HG03064 (cell line): ENCODE measurements around the gene TGM2.

Source experiments
- ATAC-seq: cut with Tn5 transposase; IDR thresholded peaks from one replicate; pipeline ENCODE4 v1.9.1; 2021; ENCODE audit warnings: low read depth; ENCODE audit not compliant: unreplicated experiment

Gene TGM2

GRCh38 chr20:38165089-38165965 is at the start of gene TGM2:
Gene TGM2 (minus strand): TSS chr20:38165270. CDS start chr20:38165198, 72 bp downstream.
- ATAC-seq, result no peak

DNA sequence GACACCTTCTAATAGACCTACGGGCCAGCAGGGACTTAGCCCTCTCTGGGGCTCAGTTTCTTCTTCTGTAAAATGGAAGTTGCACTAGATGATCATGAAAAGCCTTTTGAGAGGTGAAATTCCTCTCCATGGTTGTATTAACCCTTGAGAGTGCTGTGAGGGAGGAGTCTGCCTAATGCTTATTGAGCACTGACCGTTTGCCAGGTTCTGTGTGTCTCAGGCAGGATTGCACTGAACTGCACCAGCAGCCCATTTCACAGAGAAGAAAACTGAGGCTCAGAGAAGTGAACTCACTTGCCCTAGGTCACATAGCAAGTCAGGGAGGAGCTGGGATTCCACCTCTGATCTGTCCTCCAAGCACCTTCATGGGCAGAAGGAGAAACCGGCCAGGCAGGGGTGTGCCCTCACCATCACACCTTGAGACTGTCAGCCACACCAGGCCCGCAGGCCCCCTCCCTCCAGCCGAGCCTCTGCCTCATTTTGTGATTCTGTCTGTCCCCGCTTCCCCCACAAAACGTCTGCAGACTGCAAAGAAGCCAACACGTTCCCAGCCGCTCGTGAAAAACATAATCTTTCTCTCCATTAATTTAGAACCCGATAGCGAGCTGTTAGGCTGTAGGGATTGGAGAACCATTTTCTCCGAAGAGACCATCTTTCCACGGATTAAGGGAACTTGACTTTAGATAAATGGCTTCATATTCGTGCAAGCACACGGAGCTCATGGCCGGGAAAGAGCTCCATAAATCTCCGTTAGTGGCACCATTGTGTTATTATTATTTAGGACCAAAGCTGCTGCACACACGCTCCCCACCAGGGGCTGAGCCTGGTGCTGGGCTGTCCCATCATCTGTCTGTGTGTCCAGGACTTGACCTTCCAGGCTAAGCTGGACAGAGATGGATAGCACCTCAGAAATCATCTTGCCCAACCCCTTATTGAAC is 49.5 kb upstream of the TGM2 start:
- ATAC-seq, result no peak

GRCh38 chr20:38213607-38213940 is 48.5 kb upstream of the TGM2 start:
- ATAC-seq, result no peak

- ATAC-seq, result no peak
Observed at GRCh38 chr20:38212806-38213606, 47.9 kb upstream of the TGM2 start.

DNA sequence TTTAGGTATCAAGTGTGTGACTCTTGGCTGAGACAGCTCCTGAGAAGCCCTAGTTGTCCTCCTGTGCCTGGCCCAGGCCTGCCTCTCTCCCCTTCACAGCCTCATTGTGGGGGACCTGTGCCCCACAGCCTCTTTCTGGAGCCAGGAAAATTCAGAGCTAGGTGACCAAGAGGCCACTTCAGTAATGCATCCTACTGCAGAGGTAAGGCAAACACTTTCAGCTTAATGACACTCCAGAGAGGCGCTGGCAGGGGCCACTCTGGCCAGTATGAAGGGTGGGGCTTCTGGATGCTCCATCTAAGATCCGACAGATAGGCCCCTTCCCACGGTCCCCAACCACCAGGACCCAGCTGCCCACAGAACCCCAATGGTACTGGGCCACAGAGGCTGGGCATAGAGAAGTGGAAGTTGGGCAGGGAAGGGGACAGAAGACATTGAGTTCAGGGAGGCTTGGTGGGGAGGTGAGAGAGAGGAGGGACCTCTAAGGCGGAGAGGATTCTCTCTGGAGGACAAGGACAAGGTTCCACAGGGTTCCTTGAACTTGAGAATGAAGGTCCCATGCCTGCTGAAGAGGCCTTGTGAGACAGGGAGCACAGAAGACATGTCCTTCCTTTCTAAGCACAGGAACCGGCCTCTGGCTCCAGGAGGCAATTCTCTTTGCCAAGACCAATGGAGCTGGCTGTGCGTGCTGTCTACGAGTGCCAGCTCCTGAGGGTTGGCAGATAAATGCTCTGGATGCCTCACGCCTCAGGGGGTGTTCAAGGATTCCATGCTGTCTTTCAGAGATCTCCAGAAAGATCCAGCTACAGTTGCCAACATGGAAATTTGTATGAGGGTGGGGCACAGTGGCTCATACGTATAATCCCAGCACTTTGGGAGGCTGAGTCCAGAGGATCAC is 46.4 kb upstream of the TGM2 start:
- ATAC-seq, result no peak

DNA sequence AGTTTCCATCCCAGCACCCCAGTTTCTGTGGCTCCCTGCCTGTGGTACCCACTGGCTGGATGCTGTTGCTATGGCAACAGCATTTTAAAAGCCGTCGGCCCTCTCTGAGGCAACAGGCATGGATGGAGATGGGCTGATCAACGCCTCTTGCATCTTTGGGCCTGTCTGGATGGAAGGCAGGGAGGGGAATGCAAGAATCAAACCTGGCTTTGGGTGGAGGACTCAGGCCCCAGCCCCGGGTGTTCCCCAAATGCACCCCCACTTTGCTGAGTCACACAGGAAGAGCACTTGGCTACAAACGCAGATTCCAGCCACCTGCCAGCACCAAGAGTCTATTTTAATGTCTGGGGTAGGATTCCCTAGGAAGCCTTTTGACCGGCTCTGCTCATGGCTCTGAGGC is 45.7 kb upstream of the TGM2 start:
- no peak for ATAC-seq

- no peak for ATAC-seq
Observed at GRCh38 chr20:38209736-38210405, 44.8 kb upstream of the TGM2 start.

- ATAC-seq, result no peak
Observed at GRCh38 chr20:38209054-38209675, 44.1 kb upstream of the TGM2 start.

- no peak for ATAC-seq
Observed at GRCh38 chr20:38208523-38208922, 43.5 kb upstream of the TGM2 start.

- ATAC-seq, result no peak
Observed at GRCh38 chr20:38208088-38208487, 43.0 kb upstream of the TGM2 start.

DNA sequence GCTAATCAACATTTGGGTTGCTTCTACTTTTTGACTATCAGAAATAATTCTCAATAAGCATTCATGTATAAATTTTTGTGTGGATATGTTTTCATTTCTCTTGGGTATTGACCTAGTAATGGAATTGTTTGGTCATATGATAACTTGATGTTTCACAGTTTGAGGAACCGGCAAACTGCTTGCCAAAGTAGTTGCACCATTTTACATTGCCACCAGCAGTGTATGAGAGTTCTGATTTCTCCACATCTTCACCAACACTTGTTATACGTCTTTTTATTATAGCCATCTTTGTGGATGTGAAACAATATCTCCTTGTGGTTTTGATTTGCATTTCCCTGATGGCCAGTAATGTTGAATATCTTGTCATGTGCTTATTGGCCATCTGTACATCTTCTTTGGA is 42.6 kb upstream of the TGM2 start:
- no peak for ATAC-seq

DNA sequence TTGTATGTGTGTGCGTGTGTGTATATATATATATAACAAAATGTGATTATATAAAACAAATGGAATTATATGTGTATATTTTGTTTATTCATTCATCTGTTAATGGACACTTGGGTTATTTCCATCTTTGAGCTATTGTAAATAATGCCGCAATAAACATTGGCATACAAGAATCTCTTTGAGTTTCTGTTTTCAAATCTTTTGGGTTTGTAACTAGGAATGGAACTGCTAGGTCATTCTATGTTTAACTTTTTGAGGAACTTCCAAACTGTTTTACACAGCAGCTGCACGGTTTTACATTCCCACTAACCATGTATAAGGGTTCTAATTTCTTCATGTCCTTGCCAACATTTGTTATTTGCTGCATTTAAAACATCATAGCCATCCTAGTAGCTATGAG is 39.9 kb upstream of the TGM2 start:
- no peak for ATAC-seq

DNA sequence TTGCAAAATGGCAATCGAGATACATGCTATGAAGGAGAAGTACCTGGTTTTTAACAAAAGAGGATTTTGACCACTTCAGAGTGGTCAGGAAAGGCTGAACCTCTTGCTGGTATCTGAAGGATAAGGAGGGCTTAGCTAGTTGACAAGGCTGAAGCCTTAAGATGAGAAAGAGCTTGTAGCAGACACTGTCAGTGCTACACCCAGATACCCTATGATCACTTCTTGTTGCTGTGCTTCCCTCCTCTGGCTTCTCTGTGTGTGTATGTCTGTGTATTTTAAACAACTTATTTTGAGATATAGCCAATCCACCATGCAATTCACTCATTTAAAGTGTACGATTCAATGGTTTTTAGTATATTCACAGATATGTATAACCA is 38.9 kb upstream of the TGM2 start:
- no peak for ATAC-seq

DNA sequence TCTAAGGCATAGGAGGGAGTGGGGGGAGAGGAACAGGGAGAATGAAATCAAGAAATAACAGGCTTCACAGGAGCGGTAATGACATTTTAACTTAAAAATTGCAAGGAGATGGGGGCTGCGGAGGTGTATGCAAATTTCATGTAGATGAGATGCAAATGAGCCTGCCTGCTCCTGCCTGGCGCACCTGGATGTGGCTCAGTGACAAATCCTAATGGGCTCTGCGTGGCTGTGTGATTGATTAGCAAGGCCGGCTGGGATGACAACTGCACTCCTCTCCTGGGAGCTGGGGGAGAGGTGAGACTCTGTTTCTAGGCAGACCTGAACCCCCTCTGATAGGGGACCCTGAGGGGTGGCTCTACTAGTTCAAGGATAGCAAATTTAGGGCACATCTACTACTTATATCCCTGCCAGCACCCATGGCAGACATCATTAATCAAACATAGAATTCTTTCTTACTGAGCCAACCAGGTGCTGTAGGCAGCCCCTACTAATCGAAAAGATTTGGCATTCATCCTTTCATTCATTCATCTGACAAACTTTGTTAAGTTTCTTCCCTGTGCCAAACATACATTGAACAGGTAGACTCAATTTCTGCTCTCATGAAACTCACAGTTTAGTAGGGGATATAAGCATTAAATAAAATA is 38.4 kb upstream of the TGM2 start:
- ATAC-seq, result no peak

DNA sequence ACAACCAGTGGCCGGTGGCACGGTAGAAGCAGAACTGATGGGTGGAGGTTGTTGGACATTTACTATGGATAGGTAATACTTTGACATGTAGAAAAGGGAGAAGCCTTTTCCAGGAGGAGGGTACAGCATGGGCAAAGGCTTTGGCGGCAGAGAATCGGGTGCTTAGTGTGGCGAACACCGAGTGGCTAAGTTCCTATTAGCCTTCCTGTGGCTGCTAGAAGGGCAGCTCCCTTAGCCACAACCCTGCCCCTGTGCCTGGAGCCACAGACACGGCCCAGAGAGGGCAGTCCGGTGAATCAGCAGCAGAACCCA is 37.9 kb upstream of the TGM2 start:
- ATAC-seq, result no peak

DNA sequence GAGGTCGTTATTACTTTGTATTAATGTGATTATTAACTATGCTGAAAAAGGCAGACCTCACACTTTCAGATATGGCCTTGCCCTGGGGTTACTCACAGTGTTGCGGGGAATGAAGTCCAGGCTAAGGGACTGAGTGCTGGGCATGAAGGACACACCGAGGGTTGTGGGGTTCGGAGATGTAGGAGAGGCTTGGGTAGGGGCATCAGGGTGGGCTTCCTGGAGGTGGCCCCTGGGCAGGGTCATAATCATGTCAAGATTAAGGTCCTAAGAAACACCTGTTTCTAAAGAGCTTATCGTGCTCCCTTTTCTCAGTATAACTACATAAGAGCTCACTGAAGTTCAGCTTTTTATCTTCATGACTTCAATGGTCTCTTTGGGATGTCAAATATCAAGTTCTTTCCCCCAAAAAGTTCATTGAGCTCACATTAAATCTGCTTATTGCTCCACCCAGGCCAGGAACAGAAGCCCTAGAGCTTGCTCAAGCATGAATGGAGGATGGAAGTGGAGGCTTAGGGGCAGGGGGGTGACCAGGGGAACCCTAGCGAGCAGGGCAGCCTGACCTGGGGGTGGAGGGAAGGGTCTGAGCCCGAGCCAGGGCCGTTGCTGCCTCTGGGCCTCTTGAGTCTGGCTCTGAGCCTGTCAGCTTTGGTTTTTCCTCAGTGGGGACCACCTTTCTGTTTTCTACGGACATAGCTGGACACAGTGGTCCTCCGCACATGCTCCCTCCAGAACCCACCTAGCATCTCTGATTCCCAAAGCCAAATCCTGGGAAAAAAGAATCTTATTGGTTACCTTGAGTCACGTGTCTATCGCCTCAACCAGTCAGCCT is 37.3 kb upstream of the TGM2 start:
- ATAC-seq, result no peak

- ATAC-seq, result no peak
Observed at GRCh38 chr20:38201356-38201755, 36.3 kb upstream of the TGM2 start.

DNA sequence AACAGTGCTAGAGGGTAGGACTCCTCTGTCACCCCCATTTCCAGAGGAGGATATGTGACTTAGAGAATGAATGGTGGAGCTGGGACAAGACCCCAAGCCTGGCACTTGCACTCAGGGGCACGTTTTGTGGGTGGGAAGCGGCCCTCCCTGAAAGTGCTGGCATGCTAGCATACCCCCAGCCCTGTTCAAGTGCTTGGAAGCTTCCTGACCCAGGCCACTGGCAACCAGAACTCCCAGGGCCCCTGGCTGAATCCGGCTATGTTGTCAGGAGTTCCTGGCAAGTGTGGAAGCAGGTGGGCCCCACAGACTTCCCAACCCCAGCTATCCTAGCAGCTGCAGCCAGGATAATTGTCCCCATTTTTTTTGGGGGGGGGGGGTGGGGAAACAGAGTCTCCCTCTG is 35.6 kb upstream of the TGM2 start:
- no peak for ATAC-seq
